ENCODE results near the gene C2orf92.

The C2orf92 gene

DNA sequence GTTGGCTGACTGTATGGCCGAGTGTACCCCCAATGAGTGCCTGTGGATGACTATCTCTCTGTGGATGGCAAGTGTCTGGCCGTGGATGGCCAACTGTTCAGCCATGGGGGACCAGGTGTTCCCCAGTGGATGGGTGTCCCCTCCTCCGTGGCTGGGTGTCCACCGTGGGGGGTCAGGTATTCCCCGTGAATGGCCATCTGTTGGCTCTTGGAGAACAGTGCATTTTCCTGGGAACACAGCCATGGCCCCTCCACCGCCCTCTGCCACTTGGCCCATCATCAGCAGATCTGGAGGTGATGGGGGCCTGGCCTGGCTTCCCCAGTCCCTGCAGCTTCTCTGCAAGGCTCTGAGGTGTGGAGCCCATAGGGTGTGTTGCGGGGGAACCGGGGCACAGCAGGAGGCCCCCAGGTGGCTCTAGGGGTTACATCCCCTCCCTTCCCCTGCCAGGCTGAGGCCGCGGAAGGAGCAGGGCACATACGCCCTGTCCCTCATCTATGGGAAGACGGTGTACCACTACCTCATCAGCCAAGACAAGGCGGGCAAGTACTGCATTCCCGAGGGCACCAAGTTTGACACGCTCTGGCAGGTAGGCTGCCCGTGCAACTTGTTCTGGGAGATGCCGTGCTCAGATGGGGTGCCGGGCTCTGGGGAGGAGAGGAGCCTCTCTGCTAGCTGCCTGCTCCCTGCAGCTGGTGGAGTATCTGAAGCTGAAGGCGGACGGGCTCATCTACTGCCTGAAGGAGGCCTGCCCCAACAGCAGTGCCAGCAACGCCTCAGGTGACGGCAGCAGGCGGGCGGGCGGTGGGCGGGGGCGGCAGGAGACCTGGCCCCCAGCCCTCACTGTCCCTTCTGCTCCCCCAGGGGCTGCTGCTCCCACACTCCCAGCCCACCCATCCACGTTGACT lies 63.2 kb downstream of the C2orf92 start:
- Histone ChIP-seq H3F3A (ENCODE audit: insufficient read depth, low read length) (no peaks in the 10 kb centered on the region), H3K27ac (ENCODE audit: low read depth, low read length, poor library complexity, severe bottlenecking) (no peak overlapping the region), H3K27me3 (ENCODE audit: insufficient read depth, low read length) (no peaks in the 10 kb centered on the region), H3K9ac (ENCODE audit: low read length) (no peak overlapping the region), H2AFZ (ENCODE audit: low read length) (no peak overlapping the region), H3K36me3 (ENCODE audit: insufficient read depth, low read length) (no peaks in the 10 kb centered on the region), H3K9me3 (ENCODE audit: low read length) (0 out of 2 replicates have a peak, but pooled peaks cover 2% of the 10 kb centered on the region), H3K4me1 (ENCODE audit: insufficient read depth, low read length, severe bottlenecking) (no peaks in the 10 kb centered on the region), H3K9me2 (ENCODE audit: low read depth, low read length) (no peaks in the 10 kb centered on the region), H4K20me1 (ENCODE audit: insufficient read depth, low read length) (no peaks in the 10 kb centered on the region), H3K4me2 (ENCODE audit: low read length) (no peak overlapping the region), H3K79me2 (ENCODE audit: insufficient read depth, low read length) (no peaks in the 10 kb centered on the region), H3K4me3 (ENCODE audit: low read depth, low read length, poor library complexity, severe bottlenecking) (no peak overlapping the region)
- TF ChIP-seq EZH2 (IDR thresholded peaks at IDR 0.05; ENCODE audit: borderline replicate concordance, low read length) = no peak
- TF ChIP-seq CTCF (IDR thresholded peaks at IDR 0.05; ENCODE audit: low read length) = no peak

DNA sequence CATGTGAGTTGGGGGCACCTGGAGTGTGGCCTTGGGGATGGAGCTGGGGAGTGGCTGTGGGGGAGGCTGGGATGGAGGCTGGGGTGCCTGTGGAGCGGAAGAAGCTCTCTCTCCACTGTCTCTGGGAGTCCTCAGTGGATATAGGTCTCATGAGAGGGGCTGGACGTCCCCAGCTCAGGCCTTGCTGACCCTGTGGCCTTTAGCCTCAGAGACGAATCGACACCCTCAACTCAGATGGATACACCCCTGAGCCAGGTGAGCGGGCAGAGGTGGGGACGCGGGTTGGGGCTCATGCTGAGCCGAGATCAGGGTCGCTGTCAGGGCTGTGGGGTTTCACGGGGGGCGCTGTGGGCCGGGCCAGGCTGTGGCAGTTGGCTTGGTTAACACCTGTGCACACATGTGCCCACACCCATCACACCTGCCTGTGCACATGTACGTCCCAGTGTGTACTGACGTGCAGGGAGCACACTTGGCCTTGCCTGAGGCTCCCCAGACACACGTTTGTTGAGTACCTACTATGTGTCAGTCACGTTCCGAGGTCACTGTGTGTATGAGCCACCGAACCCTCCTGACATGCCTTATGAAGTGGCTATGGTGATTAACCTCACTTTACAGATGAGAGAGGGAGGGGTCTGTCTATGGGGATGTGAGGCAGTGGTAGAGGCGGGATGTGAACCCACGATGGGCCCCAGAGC lies 64.0 kb downstream of the C2orf92 start:
- Histone ChIP-seq H3K27me3 (ENCODE audit: insufficient read depth, low read length) (no peaks in the 10 kb centered on the region), H3K36me3 (ENCODE audit: insufficient read depth, low read length) (no peaks in the 10 kb centered on the region), H3K9me2 (ENCODE audit: low read depth, low read length) (no peaks in the 10 kb centered on the region), H2AFZ (ENCODE audit: low read length) (no peak overlapping the region), H3K27ac (ENCODE audit: low read depth, low read length, poor library complexity, severe bottlenecking) (no peak overlapping the region), H3F3A (ENCODE audit: insufficient read depth, low read length) (no peaks in the 10 kb centered on the region), H3K4me3 (ENCODE audit: low read depth, low read length, poor library complexity, severe bottlenecking) (no peak overlapping the region), H3K4me2 (ENCODE audit: low read length) (no peak overlapping the region), H3K9me3 (ENCODE audit: low read length) (0 out of 2 replicates have a peak, but pooled peaks cover 2% of the 10 kb centered on the region), H3K79me2 (ENCODE audit: insufficient read depth, low read length) (no peaks in the 10 kb centered on the region), H3K9ac (ENCODE audit: low read length) (no peak overlapping the region), H3K4me1 (ENCODE audit: insufficient read depth, low read length, severe bottlenecking) (no peaks in the 10 kb centered on the region), H4K20me1 (ENCODE audit: insufficient read depth, low read length) (no peaks in the 10 kb centered on the region)
- TF ChIP-seq EZH2 (IDR thresholded peaks at IDR 0.05; ENCODE audit: borderline replicate concordance, low read length) = no peak
- no peak for TF ChIP-seq CTCF (IDR thresholded peaks at IDR 0.05; ENCODE audit: low read length)

GRCh38 chr2:97734061-97735051 lies 64.8 kb downstream of the C2orf92 start:
- Histone ChIP-seq H3K9me3 (ENCODE audit: low read length) (0 out of 2 replicates have a peak, but pooled peaks cover 2% of the 10 kb centered on the region), H4K20me1 (ENCODE audit: insufficient read depth, low read length) (no peaks in the 10 kb centered on the region), H3K9me2 (ENCODE audit: low read depth, low read length) (no peaks in the 10 kb centered on the region), H3K4me3 (ENCODE audit: low read depth, low read length, poor library complexity, severe bottlenecking) (no peak overlapping the region), H3K27me3 (ENCODE audit: insufficient read depth, low read length) (no peaks in the 10 kb centered on the region), H3K79me2 (ENCODE audit: insufficient read depth, low read length) (no peaks in the 10 kb centered on the region), H3K27ac (ENCODE audit: low read depth, low read length, poor library complexity, severe bottlenecking) (no peak overlapping the region), H3K4me2 (ENCODE audit: low read length) (no peak overlapping the region), H3K36me3 (ENCODE audit: insufficient read depth, low read length) (no peaks in the 10 kb centered on the region), H2AFZ (ENCODE audit: low read length) (no peak overlapping the region), H3K4me1 (ENCODE audit: insufficient read depth, low read length, severe bottlenecking) (no peaks in the 10 kb centered on the region), H3F3A (ENCODE audit: insufficient read depth, low read length) (no peaks in the 10 kb centered on the region), H3K9ac (ENCODE audit: low read length) (no peak overlapping the region)
- TF ChIP-seq CTCF (IDR thresholded peaks at IDR 0.05; ENCODE audit: low read length) (no peak), EZH2 (IDR thresholded peaks at IDR 0.05; ENCODE audit: borderline replicate concordance, low read length) (no peak)
